ENCODE results near the gene GUCY1A2. TPM values are rescaled to one million over a fixed set of nuclear protein-coding genes. Genes with fewer than 3 reads are reported as not detected.
A peak's percentile ranks its signal among the peaks of the same experiment; 100 is the strongest.

GUCY1A2 gene
- total RNA-seq, 1 experiment from 2014 or later = not detected

DNA sequence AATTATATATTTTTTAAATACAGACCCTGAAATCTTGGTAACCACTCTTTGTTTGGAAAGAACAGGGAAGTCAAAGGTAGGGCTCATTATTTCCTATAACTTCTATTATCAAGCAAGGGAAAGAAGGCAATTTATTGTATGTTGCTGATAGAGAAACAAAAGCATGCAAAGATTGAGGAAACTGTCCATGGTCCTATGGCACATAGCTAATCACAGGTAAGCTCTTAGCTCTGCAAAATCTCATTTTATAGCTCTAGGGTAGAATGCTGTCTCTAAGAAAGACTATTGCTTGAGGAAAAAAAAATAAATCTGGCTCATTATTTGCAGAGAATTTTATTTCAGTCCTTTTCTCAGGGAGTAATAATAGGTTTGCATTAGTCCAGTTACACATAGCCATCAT lies 7.4 kb upstream of the GUCY1A2 start:
- no peaks in the 10 kb centered on the region for H3K36me3 ChIP-seq (ENCODE audit: low read depth, low read length)
- ChIA-PET POLR2A (ENCODE audit: unreplicated experiment) (no interaction called here), CTCF (no interaction called here)
- ATAC-seq (no peak), DNase-seq (no peak)
- H3K4me2 ChIP-seq (ENCODE audit: low read length) = no peak overlapping the region
- BruUV-seq (replicated peaks) = no TSS peak
- H3K27me3 ChIP-seq (ENCODE audit: low read length) = peaks cover 52% of the 10 kb centered on the region
- H3F3A ChIP-seq (ENCODE audit: low read length, unreplicated experiment) = no peaks in the 10 kb centered on the region
- H3K9ac ChIP-seq (ENCODE audit: low read length) = no peak overlapping the region
- no peaks in the 10 kb centered on the region for H4K20me1 ChIP-seq (ENCODE audit: low read length)
- no peaks in the 10 kb centered on the region for H3K9me2 ChIP-seq (replicated peaks; ENCODE audit: low read length)
- intact Hi-C loops (cut with micrococcal nuclease) = no loop called here
- no peak overlapping the region for H3K4me3 ChIP-seq (ENCODE audit: low read length)
- no peak overlapping the region for H2AFZ ChIP-seq (ENCODE audit: low read length)
- H3K79me2 ChIP-seq (ENCODE audit: low read length) = no peaks in the 10 kb centered on the region
- TF ChIP-seq EZH2 (IDR thresholded peaks at IDR 0.05; ENCODE audit: low read length, unreplicated experiment) = no peak
- no peak for TF ChIP-seq CTCF (conservative IDR thresholded peaks at IDR 0.05; ENCODE audit: low read depth, low read length)
- TF ChIP-seq EZH2phosphoT487 (IDR thresholded peaks at IDR 0.05; ENCODE audit: borderline replicate concordance, low read length) = no peak
- H3K9me3 ChIP-seq (ENCODE audit: low read length) = no peaks in the 10 kb centered on the region
- H3K27ac ChIP-seq (ENCODE audit: low read length) = no peak overlapping the region
- no peaks in the 10 kb centered on the region for H3K4me1 ChIP-seq (ENCODE audit: insufficient read depth, low read length)

GRCh38 chr11:107020594-107020993 lies 2.3 kb upstream of the GUCY1A2 start:
- no TSS peak for BruUV-seq (replicated peaks)
- ATAC-seq = no peak
- no peaks in the 10 kb centered on the region for H3K79me2 ChIP-seq (ENCODE audit: low read length)
- no peak for DNase-seq
- peaks cover 10% of the 10 kb centered on the region; the same call in 1 of the 2 replicates for H3K4me1 ChIP-seq (ENCODE audit: insufficient read depth, low read length)
- TF ChIP-seq CTCF (conservative IDR thresholded peaks at IDR 0.05; ENCODE audit: low read depth, low read length) = no peak
- H3K9me3 ChIP-seq (ENCODE audit: low read length) = no peaks in the 10 kb centered on the region
- H2AFZ ChIP-seq (ENCODE audit: low read length) = no peak overlapping the region
- H3K4me3 ChIP-seq (ENCODE audit: low read length) = no peak overlapping the region
- peaks cover 73% of the 10 kb centered on the region for H3K27me3 ChIP-seq (ENCODE audit: low read length)
- no peaks in the 10 kb centered on the region for H3K9me2 ChIP-seq (replicated peaks; ENCODE audit: low read length)
- no peak overlapping the region for H3K9ac ChIP-seq (ENCODE audit: low read length)
- no peak overlapping the region for H3K4me2 ChIP-seq (ENCODE audit: low read length)
- CTCF ChIA-PET = no interaction called here
- H4K20me1 ChIP-seq (ENCODE audit: low read length) = no peaks in the 10 kb centered on the region
- POLR2A ChIA-PET (ENCODE audit: unreplicated experiment) = no interaction called here
- intact Hi-C loops (cut with micrococcal nuclease) = no loop called here
- H3K27ac ChIP-seq (ENCODE audit: low read length) = no peak overlapping the region
- no peaks in the 10 kb centered on the region for H3K36me3 ChIP-seq (ENCODE audit: low read depth, low read length)
- no peaks in the 10 kb centered on the region for H3F3A ChIP-seq (ENCODE audit: low read length, unreplicated experiment)

GRCh38 chr11:107018902-107019493 lies 722 bp upstream of the GUCY1A2 start:
- Histone ChIP-seq H3K36me3 (ENCODE audit: low read depth, low read length) (no peaks in the 10 kb centered on the region), H3K79me2 (ENCODE audit: low read length) (no peaks in the 10 kb centered on the region), H2AFZ (ENCODE audit: low read length) (0 out of 2 replicates have a peak overlapping the region, but pooled peaks have one; percentile 3), H3K4me1 (ENCODE audit: insufficient read depth, low read length) (peaks cover 17% of the 10 kb centered on the region; the same call in 1 of the 2 replicates), H3K9ac (ENCODE audit: low read length) (no peak overlapping the region), H3K4me3 (ENCODE audit: low read length) (peak overlapping the region; percentile 30), H3K27me3 (ENCODE audit: low read length) (peaks cover 71% of the 10 kb centered on the region), H4K20me1 (ENCODE audit: low read length) (no peaks in the 10 kb centered on the region), H3K9me3 (ENCODE audit: low read length) (no peaks in the 10 kb centered on the region), H3K4me2 (ENCODE audit: low read length) (peak overlapping the region; percentile 59), H3F3A (ENCODE audit: low read length, unreplicated experiment) (no peaks in the 10 kb centered on the region), H3K9me2 (replicated peaks; ENCODE audit: low read length) (no peaks in the 10 kb centered on the region), H3K27ac (ENCODE audit: low read length) (no peak overlapping the region)
- intact Hi-C loops (cut with micrococcal nuclease) = loop anchor here (5.0 to 10.0 kb wide), 3 partner anchors 136 to 424 kb away; no protein-coding TSS in a partner anchor
- no TSS peak for BruUV-seq (replicated peaks)
- no peak for TF ChIP-seq EZH2phosphoT487 (IDR thresholded peaks at IDR 0.05; ENCODE audit: borderline replicate concordance, low read length)
- peak; percentile 82 for TF ChIP-seq EZH2 (IDR thresholded peaks at IDR 0.05; ENCODE audit: low read length, unreplicated experiment)
- peak; percentile 83 for ATAC-seq
- CTCF ChIA-PET = no interaction called here
- DNase-seq = peak; percentile 75
- POLR2A ChIA-PET (ENCODE audit: unreplicated experiment) = no interaction called here
